Adrenal gland (tissue), 12 donors: Measurements from ENCODE around the gene NCKAP5L. TPM values are rescaled to one million over a fixed set of nuclear protein-coding genes. Genes with fewer than 3 reads are reported as not detected.

Experiments
- DNase-seq, 7 donors: peaks; one replicate each; pipeline ENCODE4 v3.0.0-alpha.2; 2019 to 2020
- H3K27ac ChIP-seq, 5 donors: fragments of 200-600 bp; sonication (generic) in 4 of 5; 1 replicate in 3 of 5; 2 replicates in 2 of 5; pipeline versions ENCODE4 v1.5.1 to v1.8.0; 2016 to 2020; ENCODE audit warnings: mild to moderate bottlenecking in 1 of 5
- H3K27me3 ChIP-seq: fragments of 200-600 bp; 2 replicates; pipeline ENCODE4 v1.8.0; 2021
- H3K36me3 ChIP-seq, 2 donors: fragments of 200-600 bp; replicated peaks in 1 of 2; 1 replicate in 1 of 2; 2 replicates in 1 of 2; pipeline versions ENCODE4 v1.5.1 to v1.8.0; 2018 to 2022
- H3K4me1 ChIP-seq, 2 donors: fragments of 200-600 bp; replicated peaks in 1 of 2; 1 replicate in 1 of 2; 2 replicates in 1 of 2; pipeline versions ENCODE4 v1.5.1 to v1.8.0; 2018 to 2021
- H3K4me3 ChIP-seq, 4 donors: fragments of 200-600 bp; sonication (generic) in 3 of 4; one replicate each; pipeline ENCODE4 v1.5.1; 2016 to 2018
- H3K9me3 ChIP-seq, 3 donors: fragments of 200-600 bp; sonication (generic) in 1 of 3; replicated peaks in 1 of 3; 1 replicate in 2 of 3; 2 replicates in 1 of 3; pipeline versions ENCODE4 v1.5.1 to v1.8.0; 2016 to 2021
- POLR2A ChIP-seq, 2 donors: fragments of 450-650 bp; IDR thresholded peaks; one replicate each; pipeline ENCODE4 v1.6.1; 2017; ENCODE audit warnings: antibody characterized with exemption in 2 of 2, mild to moderate bottlenecking in 2 of 2, moderate library complexity in 1 of 2
- WGBS, 4 donors: extraction: QIAGEN DNeasy Blood & Tissue Kit in 2 of 4; methylation state at CpG; one replicate each; pipeline versions ENCODE4 v1.1.5 to v1.1.7; 2013 to 2017; 5-methylcytosine and 5-hydroxymethylcytosine counted together
- intact Hi-C, 2 donors: fragments of 100-400 bp; cut with DNase I; formaldehyde crosslinking; loops; one replicate each; pipeline versions ENCODE4 v1.14.1 to v1.15.0; 2022 to 2023
- polyA plus RNA-seq, 3 donors: library from polyadenylated mRNA; stranded (reverse); fragments of 200-250 nt in 2 of 3; fragments of 350-450 nt in 1 of 3; fragmentation: Illumina TruSeq in 1 of 3; extraction: RNeasy Lipid Tissue Mini Kit (QIAGEN cat#74804) in 1 of 3; gene quantifications; one replicate each; pipeline ENCODE4 v1.2.3, GENCODE V29; 2013 to 2014
- total RNA-seq, 9 donors: library from RNA; depleted of rRNA in 4 of 9; stranded (reverse); fragments of >200 nt in 4 of 9; fragments of 120-200 nt in 1 of 9; fragmentation: NEBNext Ultra II Directional in 1 of 9; extraction: Animal tissue kit (Norgen Biotek cat#: 25700) in 1 of 9; gene quantifications; one replicate each; pipeline versions ENCODE4 v1.1.0 to v1.2.4, GENCODE V29; 2013 to 2023
- TF ChIP-seq, protein P1 (sequence below), 6 experiments: fragments of 450-650 bp in 4 of 6; fragments of 200-600 bp in 2 of 6; sonication (generic) in 1 of 6; IDR thresholded peaks; 1 replicate in 5 of 6; 2 replicates in 1 of 6; pipeline versions ENCODE4 v1.5.1 to v1.8.0; 2016 to 2021; ENCODE audit warnings: antibody characterized with exemption in 6 of 6, mild to moderate bottlenecking in 2 of 6, moderate library complexity in 1 of 6
- donor health status: healthy with polysubstance abuse.
- donor health status: Bipolar disorder and iron deficiency.
- donor health status: DM: yes; HTN: yes; CAD: no.
- donor health status: DM: no; HTN: no; CAD: no.
- donor health status: DM: no; HTN: no; CAD: no.
- donor health status: DM: yes; HTN: yes; CAD: no.

NCKAP5L gene
- total and polyA plus RNA-seq, 12 donors = 5.5 to 143 (median 38.4) TPM

DNA sequence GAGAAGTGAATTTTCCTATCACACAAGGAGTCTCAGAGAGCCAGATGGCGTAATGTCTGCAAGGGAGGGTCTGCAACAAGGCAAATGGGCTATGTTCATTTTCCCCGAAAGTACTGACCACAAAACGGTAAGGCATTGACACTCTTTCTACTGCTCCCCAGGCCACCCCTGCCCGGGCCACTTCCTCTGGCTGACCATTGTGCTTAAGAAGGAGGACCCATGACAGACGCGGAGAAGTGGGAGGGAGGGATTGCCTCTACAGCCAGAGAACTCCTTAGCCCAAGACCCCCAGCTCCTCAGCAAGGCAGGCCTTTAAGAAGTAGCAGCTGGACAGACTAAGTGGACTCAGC, 1.2 kb downstream of the NCKAP5L start:
- H3K4me1 ChIP-seq = peaks cover 45 to 56% of the 10 kb centered on the region in 2 donors
- peak overlapping the region; percentile 75 to 98 (median 90) for H3K27ac ChIP-seq
- peak overlapping the region in 2 of 4 donors; percentile 67 to 87 for H3K4me3 ChIP-seq
- 20 to 32% (median 22%) methylated on average over 4 to 6 of the region's 6 CpGs for WGBS, 4 donors
- H3K27me3 ChIP-seq = no peaks in the 10 kb centered on the region
- DNase-seq = no peak
- H3K9me3 ChIP-seq = no peaks in the 10 kb centered on the region
- TF ChIP-seq, protein P1, sequence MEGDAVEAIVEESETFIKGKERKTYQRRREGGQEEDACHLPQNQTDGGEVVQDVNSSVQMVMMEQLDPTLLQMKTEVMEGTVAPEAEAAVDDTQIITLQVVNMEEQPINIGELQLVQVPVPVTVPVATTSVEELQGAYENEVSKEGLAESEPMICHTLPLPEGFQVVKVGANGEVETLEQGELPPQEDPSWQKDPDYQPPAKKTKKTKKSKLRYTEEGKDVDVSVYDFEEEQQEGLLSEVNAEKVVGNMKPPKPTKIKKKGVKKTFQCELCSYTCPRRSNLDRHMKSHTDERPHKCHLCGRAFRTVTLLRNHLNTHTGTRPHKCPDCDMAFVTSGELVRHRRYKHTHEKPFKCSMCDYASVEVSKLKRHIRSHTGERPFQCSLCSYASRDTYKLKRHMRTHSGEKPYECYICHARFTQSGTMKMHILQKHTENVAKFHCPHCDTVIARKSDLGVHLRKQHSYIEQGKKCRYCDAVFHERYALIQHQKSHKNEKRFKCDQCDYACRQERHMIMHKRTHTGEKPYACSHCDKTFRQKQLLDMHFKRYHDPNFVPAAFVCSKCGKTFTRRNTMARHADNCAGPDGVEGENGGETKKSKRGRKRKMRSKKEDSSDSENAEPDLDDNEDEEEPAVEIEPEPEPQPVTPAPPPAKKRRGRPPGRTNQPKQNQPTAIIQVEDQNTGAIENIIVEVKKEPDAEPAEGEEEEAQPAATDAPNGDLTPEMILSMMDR (IDR thresholded peaks at IDR 0.05) = no peak
- no peak for TF ChIP-seq POLR2A (IDR thresholded peaks at IDR 0.05)
- peaks cover 0 to 6% of the 10 kb centered on the region in 2 donors for H3K36me3 ChIP-seq
- intact Hi-C loops = no loop called here

DNA sequence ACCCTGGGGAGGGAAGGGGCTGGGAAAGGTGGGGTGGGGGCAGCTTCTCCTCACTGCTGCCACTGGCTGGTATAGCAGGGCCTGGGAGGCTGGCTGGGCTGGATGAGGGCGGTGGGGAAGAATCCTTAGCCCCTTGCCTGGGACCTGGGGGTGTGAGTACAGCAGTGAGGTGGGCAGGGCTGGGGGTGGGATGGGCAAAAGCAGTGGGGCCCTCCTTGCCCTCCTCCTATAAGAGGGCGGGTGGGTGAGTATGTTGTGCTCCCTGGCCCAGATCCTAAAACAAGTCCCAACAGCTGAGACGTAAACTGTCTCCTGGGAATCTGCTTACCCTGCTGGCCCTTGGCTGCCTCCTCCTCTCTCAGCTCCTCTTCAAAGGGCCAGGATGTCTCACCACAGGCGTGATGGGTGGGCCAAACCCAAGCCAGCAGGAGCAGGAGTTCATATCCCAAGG, 2.2 kb downstream of the NCKAP5L start:
- Histone ChIP-seq H3K27ac (peak overlapping the region; percentile 68 to 98 (median 90)), H3K27me3 (no peaks in the 10 kb centered on the region), H3K4me1 (peaks cover 55 to 64% of the 10 kb centered on the region in 2 donors), H3K36me3 (peaks cover 0 to 7% of the 10 kb centered on the region in 2 donors), H3K9me3 (no peaks in the 10 kb centered on the region), H3K4me3 (peak overlapping the region in 1 of 4 donors; percentile 67)
- peak in 2 of 7 donors; percentile 38 to 39 for DNase-seq
- no peak for TF ChIP-seq POLR2A (IDR thresholded peaks at IDR 0.05)
- TF ChIP-seq, protein P1 (IDR thresholded peaks at IDR 0.05) = no peak
- intact Hi-C loops = no loop called here
- WGBS, 4 donors = 30 to 70% (median 62%) methylated on average over 3 to 4 of the region's 4 CpGs

GRCh38 chr12:49825360-49825970, 2.7 kb downstream of the NCKAP5L start:
- Histone ChIP-seq H3K4me1 (peaks cover 61 to 70% of the 10 kb centered on the region in 2 donors), H3K9me3 (no peaks in the 10 kb centered on the region), H3K27ac (peak overlapping the region; percentile 68 to 98 (median 90)), H3K27me3 (no peaks in the 10 kb centered on the region), H3K4me3 (peak overlapping the region in 1 of 4 donors; percentile 67), H3K36me3 (peaks cover 0 to 7% of the 10 kb centered on the region in 2 donors)
- peak in 6 of 7 donors; percentile 57 to 81 (median 74) for DNase-seq
- intact Hi-C loops = no loop called here
- WGBS, 4 donors = 14 to 34% (median 25%) methylated on average over 4 to 5 of the region's 5 CpGs
- peak in 1 of 2 donors; percentile 19 for TF ChIP-seq POLR2A (IDR thresholded peaks at IDR 0.05)
- TF ChIP-seq, protein P1 (IDR thresholded peaks at IDR 0.05) = no peak

DNA sequence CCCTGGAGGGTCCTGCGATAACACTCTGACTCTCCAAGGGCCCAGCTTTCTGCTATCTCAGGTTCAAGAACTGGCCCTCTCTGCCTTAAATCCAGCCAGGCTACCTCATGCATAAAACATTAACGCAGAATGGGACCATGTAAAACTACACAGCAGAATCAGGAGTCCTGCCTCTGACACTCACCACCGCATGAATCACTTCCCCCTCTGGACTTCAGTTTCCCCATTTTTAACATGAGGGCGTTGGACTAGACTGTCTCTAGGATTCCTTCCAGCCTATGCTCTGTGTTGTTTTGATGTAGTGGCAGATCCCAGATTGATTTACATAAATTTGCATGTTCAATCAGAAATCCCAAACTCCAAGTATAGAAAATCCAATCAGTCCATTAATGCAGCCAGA, 3.3 kb downstream of the NCKAP5L start:
- intact Hi-C loops = no loop called here
- Histone ChIP-seq H3K9me3 (no peaks in the 10 kb centered on the region), H3K36me3 (peaks cover 0 to 7% of the 10 kb centered on the region in 2 donors), H3K27me3 (no peaks in the 10 kb centered on the region), H3K4me1 (peaks cover 61 to 75% of the 10 kb centered on the region in 2 donors), H3K27ac (peak overlapping the region; percentile 68 to 98 (median 90)), H3K4me3 (peak overlapping the region in 1 of 4 donors; percentile 67)
- DNase-seq = peak in 4 of 7 donors; percentile 50 to 58 (median 54)
- 32 to 45% (median 39%) methylated on average over 4 of the region's 4 CpGs for WGBS, 4 donors
- TF ChIP-seq POLR2A (IDR thresholded peaks at IDR 0.05) = no peak
- TF ChIP-seq, protein P1 (IDR thresholded peaks at IDR 0.05) = no peak
